Measurements from ENCODE around the gene AVPR1A. TPM values are rescaled to one million over a fixed set of nuclear protein-coding genes. Genes with fewer than 3 reads are reported as not detected.

Gene AVPR1A
- total RNA-seq, 4 donors from 2014 or later: 0.18 to 1.7 (median 0.80) TPM; not detected in 1

- H3K27ac ChIP-seq: no peak overlapping the region
- H3K4me3 ChIP-seq: no peak overlapping the region
- DNase-seq: no peak
- H3K27me3 ChIP-seq: no peaks in the 10 kb centered on the region
- no peaks in the 10 kb centered on the region for H3K36me3 ChIP-seq
- H3K4me1 ChIP-seq: no peaks in the 10 kb centered on the region
- H3K9me3 ChIP-seq: no peaks in the 10 kb centered on the region
- TF ChIP-seq CTCF (IDR thresholded peaks at IDR 0.05) (no peak), POLR2A (IDR thresholded peaks at IDR 0.05) (no peak)
Measured at GRCh38 chr12:63129927-63130326, 21.1 kb downstream of the AVPR1A start.

- Histone ChIP-seq H3K36me3 (no peaks in the 10 kb centered on the region), H3K4me1 (no peaks in the 10 kb centered on the region), H3K27ac (no peak overlapping the region), H3K4me3 (no peak overlapping the region), H3K27me3 (no peaks in the 10 kb centered on the region), H3K9me3 (no peaks in the 10 kb centered on the region)
- no peak for DNase-seq
- no peak for TF ChIP-seq CTCF (IDR thresholded peaks at IDR 0.05)
- no peak for TF ChIP-seq POLR2A (IDR thresholded peaks at IDR 0.05)
Measured at GRCh38 chr12:63124778-63125177, 26.2 kb downstream of the AVPR1A start.

- H3K27ac ChIP-seq: no peak overlapping the region
- H3K4me3 ChIP-seq: no peak overlapping the region
- H3K9me3 ChIP-seq: no peaks in the 10 kb centered on the region
- TF ChIP-seq POLR2A (IDR thresholded peaks at IDR 0.05) (no peak), CTCF (IDR thresholded peaks at IDR 0.05) (peak in 5 of 6 experiments; percentile 12 to 73 (median 67))
- peak in 1 of 3 donors; percentile 65 for DNase-seq
- H3K27me3 ChIP-seq: no peaks in the 10 kb centered on the region
- H3K4me1 ChIP-seq: no peaks in the 10 kb centered on the region
- H3K36me3 ChIP-seq: no peaks in the 10 kb centered on the region
Measured at GRCh38 chr12:63103494-63104131, 47.4 kb downstream of the AVPR1A start.

- no peak for TF ChIP-seq POLR2A (IDR thresholded peaks at IDR 0.05)
- TF ChIP-seq CTCF (IDR thresholded peaks at IDR 0.05): no peak
- H3K27ac ChIP-seq: no peak overlapping the region
Measured at GRCh38 chr12:63101920-63102319, 49.1 kb downstream of the AVPR1A start.

GRCh38 chr12:63098851-63099250 lies 52.1 kb downstream of the AVPR1A start:
- Histone ChIP-seq H3K27ac (no peak overlapping the region), H3K4me3 (no peak overlapping the region), H3K36me3 (no peaks in the 10 kb centered on the region), H3K27me3 (no peaks in the 10 kb centered on the region), H3K4me1 (no peaks in the 10 kb centered on the region), H3K9me3 (no peaks in the 10 kb centered on the region)
- no peak for TF ChIP-seq POLR2A (IDR thresholded peaks at IDR 0.05)
- no peak for TF ChIP-seq CTCF (IDR thresholded peaks at IDR 0.05)
- DNase-seq: no peak

More at GRCh38 chr12:63101920-63102319, 49.1 kb downstream of the AVPR1A start:
- Histone ChIP-seq H3K4me1 (no peaks in the 10 kb centered on the region), H3K9me3 (no peaks in the 10 kb centered on the region), H3K36me3 (no peaks in the 10 kb centered on the region), H3K27me3 (no peaks in the 10 kb centered on the region), H3K4me3 (no peak overlapping the region)
- no peak for DNase-seq
